PFSK-1 (cell line): ENCODE data around the gene PSMA3.

Experiments used
- POLR2AphosphoS5 ChIP-seq: IDR thresholded peaks from 2 replicates; pipeline ENCODE4 v1.6.1; 2012; ENCODE audit warnings: low read depth, mild to moderate bottlenecking, control low read depth, low read length, moderate library complexity
- SIN3A ChIP-seq: IDR thresholded peaks from 2 replicates; pipeline ENCODE4 v1.6.1; 2012; ENCODE audit warnings: mild to moderate bottlenecking, low read length, moderate library complexity, borderline replicate concordance; ENCODE audit not compliant: insufficient read depth
- TAF1 ChIP-seq: IDR thresholded peaks from 2 replicates; pipeline ENCODE4 v1.6.1; 2012; ENCODE audit warnings: low read length, control low read depth, borderline replicate concordance; ENCODE audit not compliant: insufficient read depth
- TF ChIP-seq, protein P1 (sequence below), 2 experiments: IDR thresholded peaks; 2 replicates each; pipeline versions ENCODE4 v1.6.1 to v1.8.0; 2011 to 2012; ENCODE audit warnings: low read depth in 2 of 2, low read length in 2 of 2, control low read depth in 1 of 2, inconsistent platforms in 1 of 2, mild to moderate bottlenecking in 1 of 2, moderate library complexity in 1 of 2; ENCODE audit not compliant: insufficient read depth in 1 of 2

- TF ChIP-seq TAF1 (no peak), POLR2AphosphoS5 (no peak), SIN3A (no peak)
- TF ChIP-seq, protein P1, sequence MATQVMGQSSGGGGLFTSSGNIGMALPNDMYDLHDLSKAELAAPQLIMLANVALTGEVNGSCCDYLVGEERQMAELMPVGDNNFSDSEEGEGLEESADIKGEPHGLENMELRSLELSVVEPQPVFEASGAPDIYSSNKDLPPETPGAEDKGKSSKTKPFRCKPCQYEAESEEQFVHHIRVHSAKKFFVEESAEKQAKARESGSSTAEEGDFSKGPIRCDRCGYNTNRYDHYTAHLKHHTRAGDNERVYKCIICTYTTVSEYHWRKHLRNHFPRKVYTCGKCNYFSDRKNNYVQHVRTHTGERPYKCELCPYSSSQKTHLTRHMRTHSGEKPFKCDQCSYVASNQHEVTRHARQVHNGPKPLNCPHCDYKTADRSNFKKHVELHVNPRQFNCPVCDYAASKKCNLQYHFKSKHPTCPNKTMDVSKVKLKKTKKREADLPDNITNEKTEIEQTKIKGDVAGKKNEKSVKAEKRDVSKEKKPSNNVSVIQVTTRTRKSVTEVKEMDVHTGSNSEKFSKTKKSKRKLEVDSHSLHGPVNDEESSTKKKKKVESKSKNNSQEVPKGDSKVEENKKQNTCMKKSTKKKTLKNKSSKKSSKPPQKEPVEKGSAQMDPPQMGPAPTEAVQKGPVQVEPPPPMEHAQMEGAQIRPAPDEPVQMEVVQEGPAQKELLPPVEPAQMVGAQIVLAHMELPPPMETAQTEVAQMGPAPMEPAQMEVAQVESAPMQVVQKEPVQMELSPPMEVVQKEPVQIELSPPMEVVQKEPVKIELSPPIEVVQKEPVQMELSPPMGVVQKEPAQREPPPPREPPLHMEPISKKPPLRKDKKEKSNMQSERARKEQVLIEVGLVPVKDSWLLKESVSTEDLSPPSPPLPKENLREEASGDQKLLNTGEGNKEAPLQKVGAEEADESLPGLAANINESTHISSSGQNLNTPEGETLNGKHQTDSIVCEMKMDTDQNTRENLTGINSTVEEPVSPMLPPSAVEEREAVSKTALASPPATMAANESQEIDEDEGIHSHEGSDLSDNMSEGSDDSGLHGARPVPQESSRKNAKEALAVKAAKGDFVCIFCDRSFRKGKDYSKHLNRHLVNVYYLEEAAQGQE (IDR thresholded peaks at IDR 0.05; ENCODE audit: insufficient read depth in 1 of 2, low read depth in 2 of 2, low read length in 2 of 2): no peak
Observed at GRCh38 chr14:58296726-58297125, 52.1 kb downstream of the PSMA3 start.
